Epithelial cell of proximal tubule (primary cell): ENCODE results near the gene FAM20C. TPM values are rescaled to one million over a fixed set of nuclear protein-coding genes. Genes with fewer than 3 reads are reported as not detected.
"Not testable (repeated sequence)": the region's sequence is repeated elsewhere in the genome, so short reads cannot be mapped to it uniquely, and the experiment has no call there.

Source experiments
- DNase-seq: peaks from one replicate; pipeline ENCODE4 v3.0.0-alpha.2; 2011; ENCODE audit warnings: low read depth
- H3K4me3 ChIP-seq: 2 replicates; pipeline ENCODE4 v1.5.1; 2011; ENCODE audit warnings: low read depth, mild to moderate bottlenecking, low read length
- CTCF ChIP-seq: conservative IDR thresholded peaks from 2 replicates; pipeline ENCODE4 v1.5.1; 2012; ENCODE audit warnings: low read depth, mild to moderate bottlenecking, low read length
- total RNA-seq: library from RNA; depleted of rRNA; stranded (reverse); fragments of >200 nt; gene quantifications from 2 replicates; pipeline ENCODE4 v1.2.3, GENCODE V29; 2015

Gene FAM20C
- total RNA-seq, 1 donor from 2014 or later: 84.2 TPM

- no peak overlapping the region for H3K4me3 ChIP-seq
- no peak for TF ChIP-seq CTCF
- no peak for DNase-seq
Measured at GRCh38 chr7:235576-236395, 43.4 kb downstream of the FAM20C start.

GRCh38 chr7:236967-237366 lies 44.6 kb downstream of the FAM20C start:
- TF ChIP-seq CTCF: no peak
- H3K4me3 ChIP-seq: no peak overlapping the region
- no peak for DNase-seq

GRCh38 chr7:237385-237784 lies 45.0 kb downstream of the FAM20C start:
- TF ChIP-seq CTCF: no peak
- no peak for DNase-seq
- H3K4me3 ChIP-seq: no peak overlapping the region

- no peak for TF ChIP-seq CTCF
- no peak for DNase-seq
- no peak overlapping the region for H3K4me3 ChIP-seq
Measured at GRCh38 chr7:240146-240676, 47.8 kb downstream of the FAM20C start.

- H3K4me3 ChIP-seq: no peak overlapping the region
- DNase-seq: no peak
- no peak for TF ChIP-seq CTCF
Measured at GRCh38 chr7:240887-241421, 48.6 kb downstream of the FAM20C start.

GRCh38 chr7:241513-241912 lies 49.1 kb downstream of the FAM20C start:
- no peak for TF ChIP-seq CTCF
- no peak overlapping the region for H3K4me3 ChIP-seq
- DNase-seq: no peak

- H3K4me3 ChIP-seq, DNase-seq: not testable (repeated sequence)
Measured at GRCh38 chr7:242826-243579, 50.6 kb downstream of the FAM20C start.

GRCh38 chr7:243580-243978 lies 51.2 kb downstream of the FAM20C start:
- H3K4me3 ChIP-seq, DNase-seq: not testable (repeated sequence)
